CD4-positive, CD25-positive, alpha-beta regulatory T cell (primary cell): Measurements from ENCODE around the gene BIRC2. TPM values are rescaled to one million over a fixed set of nuclear protein-coding genes. Genes with fewer than 3 reads are reported as not detected.
A peak's percentile ranks its signal among the peaks of the same experiment; 100 is the strongest.
"Not testable (repeated sequence)": the region's sequence is repeated elsewhere in the genome, so short reads cannot be mapped to it uniquely, and the experiment has no call there.

Source experiments
- ATAC-seq, 2 donors: fragments of 150-1000 bp; cut with Tn5 transposase; one replicate each; pipeline ENCODE4 v1.10.0; 2021; ENCODE audit warnings: low read depth in 2 of 2, moderate number of reproducible peaks in 2 of 2, moderate library complexity in 1 of 2
- DNase-seq, 3 donors: peaks; one replicate each; pipeline versions ENCODE4 v3.0.0 to v3.0.0-alpha.2; 2012 to 2022; ENCODE audit warnings: mixed read lengths in 1 of 3
- H3K27ac ChIP-seq: one replicate; pipeline ENCODE4 v1.7.0; 2013; ENCODE audit warnings: mild to moderate bottlenecking, low read length; ENCODE audit not compliant: insufficient read depth, poor library complexity, severe bottlenecking
- H3K27me3 ChIP-seq: one replicate; pipeline ENCODE4 v1.7.0; 2013; ENCODE audit warnings: low read length; ENCODE audit not compliant: control insufficient read depth, insufficient read depth
- H3K36me3 ChIP-seq: one replicate; pipeline ENCODE4 v1.7.0; 2013; ENCODE audit warnings: mild to moderate bottlenecking, low read length, moderate library complexity; ENCODE audit not compliant: control insufficient read depth, insufficient read depth
- H3K4me1 ChIP-seq: 2 replicates; pipeline ENCODE4 v1.7.0; 2013; ENCODE audit warnings: mild to moderate bottlenecking, low read length; ENCODE audit not compliant: insufficient read depth, control insufficient read depth, poor library complexity, severe bottlenecking
- H3K4me3 ChIP-seq: one replicate; pipeline ENCODE4 v1.7.0; 2013; ENCODE audit warnings: low read depth, mild to moderate bottlenecking, low read length, moderate library complexity
- H3K9me3 ChIP-seq, 2 experiments: 1 replicate in 1 of 2; 2 replicates in 1 of 2; pipeline ENCODE4 v1.7.0; 2013; ENCODE audit warnings: low read length in 2 of 2, mild to moderate bottlenecking in 1 of 2, moderate library complexity in 1 of 2; ENCODE audit not compliant: control insufficient read depth in 2 of 2
- H3K27ac Mint-ChIP-seq, 3 donors: one replicate each; pipeline ENCODE4 v1.8.0; 2020 to 2022; ENCODE audit warnings: mild to moderate bottlenecking in 3 of 3, mixed read lengths in 3 of 3, moderate library complexity in 2 of 3
- H3K27me3 Mint-ChIP-seq: one replicate; pipeline ENCODE4 v1.8.0; 2022; ENCODE audit warnings: mild to moderate bottlenecking, mixed read lengths
- H3K36me3 Mint-ChIP-seq: one replicate; pipeline ENCODE4 v1.8.0; 2020; ENCODE audit warnings: mixed read lengths
- H3K4me1 Mint-ChIP-seq, 4 donors: one replicate each; pipeline ENCODE4 v1.8.0; 2020 to 2022; ENCODE audit warnings: mixed read lengths in 4 of 4, mild to moderate bottlenecking in 1 of 4
- H3K4me3 Mint-ChIP-seq, 4 donors: one replicate each; pipeline ENCODE4 v1.8.0; 2020 to 2022; ENCODE audit warnings: mild to moderate bottlenecking in 4 of 4, mixed read lengths in 4 of 4, moderate library complexity in 3 of 4
- H3K9me3 Mint-ChIP-seq, 7 donors: one replicate each; pipeline ENCODE4 v1.8.0; 2020 to 2022; ENCODE audit warnings: mixed read lengths in 7 of 7, mild to moderate bottlenecking in 3 of 7, moderate library complexity in 2 of 7
- polyA plus RNA-seq, 4 donors: library from polyadenylated mRNA; unstranded; fragments of 300-500 nt; fragmentation: Illumina TruSeq; gene quantifications; one replicate each; pipeline ENCODE4 v1.2.3, GENCODE V29; 2021
- total RNA-seq: library from RNA; stranded (reverse); gene quantifications from one replicate; pipeline ENCODE4 v1.2.3, GENCODE V29; 2022

The BIRC2 gene
- total and polyA plus RNA-seq, 5 donors from 2014 or later, result 33.0 to 105 (median 47.1) TPM

DNA sequence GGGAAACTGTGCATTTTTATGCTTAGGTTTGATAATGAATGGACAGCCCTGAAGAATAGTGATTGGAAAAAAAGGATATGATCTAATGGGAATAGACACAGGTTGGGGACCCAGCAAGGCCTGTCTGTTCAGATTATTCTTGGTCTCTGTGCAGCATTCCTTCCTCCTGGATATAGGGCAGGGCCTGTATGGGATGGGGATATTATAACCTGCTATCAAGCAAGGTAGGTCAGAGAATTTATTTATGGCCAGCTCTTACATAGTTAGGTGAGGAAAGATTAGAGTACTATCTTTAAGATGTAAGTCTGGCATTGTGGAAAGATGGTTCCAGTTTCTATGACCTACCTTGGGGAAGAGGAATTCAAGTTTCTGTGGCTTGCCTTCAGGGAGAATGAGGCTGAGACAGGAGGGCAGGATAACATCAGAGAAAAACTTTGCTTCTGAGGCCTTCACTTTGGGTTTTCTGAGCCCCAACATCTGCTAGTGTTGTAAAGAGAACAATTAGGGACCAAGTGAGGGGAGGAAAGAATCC lies 8.5 kb upstream of the BIRC2 start:
- H3K36me3 Mint-ChIP-seq, result peaks cover 22% of the 10 kb centered on the region
- Histone ChIP-seq H3K27ac (peak overlapping the region; percentile 53), H3K36me3 (peaks cover 52% of the 10 kb centered on the region), H3K4me1 (peaks cover 12% of the 10 kb centered on the region), H3K27me3 (no peaks in the 10 kb centered on the region), H3K9me3 (no peaks in the 10 kb centered on the region), H3K4me3 (no peak overlapping the region)
- no peak for ATAC-seq
- DNase-seq, result no peak
- H3K4me3 Mint-ChIP-seq, result no peak overlapping the region
- H3K9me3 Mint-ChIP-seq, result no peaks in the 10 kb centered on the region
- peak overlapping the region; percentile 47 to 78 (median 63) for H3K27ac Mint-ChIP-seq
- no peaks in the 10 kb centered on the region for H3K27me3 Mint-ChIP-seq
- H3K4me1 Mint-ChIP-seq, result peaks cover 11 to 40% (median 34%) of the 10 kb centered on the region in 4 donors

DNA sequence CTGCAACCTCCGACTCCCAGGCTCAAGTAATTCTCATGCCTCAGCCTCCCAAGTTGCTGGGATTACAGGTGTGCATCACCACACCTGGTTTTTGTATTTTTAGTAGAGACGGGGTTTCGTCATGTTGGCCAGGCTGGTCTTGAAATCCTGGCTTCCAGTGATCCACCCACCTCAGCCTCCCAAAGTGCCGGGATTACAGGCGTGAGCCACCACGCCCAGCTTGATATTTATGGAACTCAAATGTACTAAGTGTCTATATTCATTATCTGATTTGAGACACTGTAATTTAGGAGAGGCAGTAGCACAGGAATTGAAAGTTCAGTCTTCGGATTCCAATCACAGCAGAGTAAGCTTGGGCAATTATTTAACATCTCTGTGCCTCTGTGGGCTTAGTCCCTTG lies 5.7 kb upstream of the BIRC2 start:
- Histone ChIP-seq H3K4me1 (peaks cover 16% of the 10 kb centered on the region), H3K27ac (peak overlapping the region; percentile 56), H3K36me3 (peaks cover 28% of the 10 kb centered on the region)
- H3K4me3 Mint-ChIP-seq, H3K27me3 Mint-ChIP-seq, DNase-seq, H3K9me3 Mint-ChIP-seq, H3K27me3 ChIP-seq, H3K9me3 ChIP-seq, H3K4me3 ChIP-seq: not testable (repeated sequence)
- H3K27ac Mint-ChIP-seq, result peak overlapping the region in 1 of 3 donors; percentile 84
- H3K4me1 Mint-ChIP-seq, result peaks cover 13 to 43% (median 38%) of the 10 kb centered on the region in 4 donors
- peak; percentile 29 for ATAC-seq
- H3K36me3 Mint-ChIP-seq, result peaks cover 19% of the 10 kb centered on the region

DNA sequence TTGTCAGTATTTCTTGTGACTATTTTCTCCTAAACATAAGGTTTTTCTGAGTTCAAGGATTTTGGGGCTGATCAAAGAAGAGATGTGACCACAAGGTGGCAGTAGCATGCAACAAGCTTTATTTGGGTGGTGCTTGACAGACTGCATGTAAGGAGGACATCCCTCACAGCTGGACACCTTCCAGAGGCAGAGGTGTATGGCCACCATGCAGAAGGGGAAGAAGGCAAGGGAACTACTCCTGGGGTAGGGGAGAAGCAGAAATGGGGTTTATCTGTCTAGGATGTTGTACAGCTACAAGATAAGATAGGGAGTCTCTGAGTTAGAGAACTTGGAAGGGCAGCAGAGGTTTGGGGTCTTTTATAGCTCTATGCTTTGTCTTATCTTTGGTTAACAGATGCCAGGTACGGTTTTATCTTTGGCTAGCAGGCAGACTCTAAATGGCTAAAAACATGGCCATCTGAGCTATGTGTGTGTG lies 5.1 kb upstream of the BIRC2 start:
- Mint-ChIP-seq H3K27me3 (no peaks in the 10 kb centered on the region), H3K36me3 (peaks cover 15% of the 10 kb centered on the region), H3K9me3 (no peaks in the 10 kb centered on the region), H3K4me3 (peak overlapping the region in 2 of 4 donors; percentile 27 to 55), H3K4me1 (peaks cover 15 to 45% (median 38%) of the 10 kb centered on the region in 4 donors), H3K27ac (peak overlapping the region; percentile 39 to 97 (median 59))
- Histone ChIP-seq H3K9me3 (no peaks in the 10 kb centered on the region), H3K27me3 (no peaks in the 10 kb centered on the region), H3K4me1 (peaks cover 16% of the 10 kb centered on the region), H3K36me3 (peaks cover 23% of the 10 kb centered on the region), H3K4me3 (no peak overlapping the region), H3K27ac (peak overlapping the region; percentile 56)
- ATAC-seq (peak; percentile 59 to 68), DNase-seq (peak; percentile 60 to 88 (median 76))

DNA sequence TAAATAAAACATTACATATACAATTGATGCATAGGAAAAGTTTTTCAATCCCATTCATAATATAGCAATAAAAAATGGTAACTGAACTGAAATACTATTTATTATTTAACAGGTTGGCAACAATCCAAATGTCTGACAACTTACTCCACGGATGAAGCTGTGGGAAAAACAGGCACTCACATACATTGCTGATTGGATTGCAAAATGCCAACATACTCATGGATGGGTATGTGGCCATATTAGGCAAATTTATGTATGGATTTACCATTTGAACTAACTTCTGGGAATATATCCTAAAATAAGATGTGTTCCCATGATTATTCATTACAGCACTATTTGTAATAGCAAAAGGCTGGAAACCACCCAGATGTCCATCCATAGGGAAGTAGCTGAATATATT lies 3.2 kb upstream of the BIRC2 start:
- DNase-seq (no peak), ATAC-seq (no peak)
- Mint-ChIP-seq H3K4me3 (peak overlapping the region in 1 of 4 donors; percentile 53), H3K27me3 (no peaks in the 10 kb centered on the region), H3K9me3 (no peaks in the 10 kb centered on the region), H3K4me1 (peaks cover 22 to 51% (median 36%) of the 10 kb centered on the region in 4 donors), H3K36me3 (no peaks in the 10 kb centered on the region), H3K27ac (no peak overlapping the region)
- H3K27me3 ChIP-seq, result no peaks in the 10 kb centered on the region
- no peaks in the 10 kb centered on the region for H3K9me3 ChIP-seq
- H3K4me3 ChIP-seq, result no peak overlapping the region
- peaks cover 24% of the 10 kb centered on the region for H3K4me1 ChIP-seq
- peaks cover 3% of the 10 kb centered on the region for H3K36me3 ChIP-seq
- no peak overlapping the region for H3K27ac ChIP-seq

DNA sequence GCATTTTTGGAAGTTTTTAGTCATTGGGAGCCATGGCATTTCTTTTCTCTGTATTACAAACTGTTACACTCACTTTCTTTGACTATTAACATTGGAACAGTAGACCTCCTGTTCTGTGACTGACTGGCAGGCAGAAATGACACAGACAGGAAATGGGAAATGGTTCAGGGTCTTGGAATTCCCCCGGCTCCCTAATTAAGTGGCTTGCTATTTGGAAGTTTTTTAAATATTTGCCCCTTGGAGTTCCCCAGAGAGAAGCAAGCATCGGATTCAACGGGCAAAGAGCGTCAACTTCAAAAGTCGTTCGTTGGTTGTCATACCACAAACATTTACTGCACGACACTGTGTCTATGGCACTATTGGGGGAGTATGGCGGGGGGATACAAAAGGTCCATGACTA lies 1.1 kb upstream of the BIRC2 start:
- peak overlapping the region; percentile 95 for H3K4me3 ChIP-seq
- H3K27me3 ChIP-seq, result no peaks in the 10 kb centered on the region
- H3K4me1 Mint-ChIP-seq, result peaks cover 26 to 52% (median 40%) of the 10 kb centered on the region in 4 donors

DNA sequence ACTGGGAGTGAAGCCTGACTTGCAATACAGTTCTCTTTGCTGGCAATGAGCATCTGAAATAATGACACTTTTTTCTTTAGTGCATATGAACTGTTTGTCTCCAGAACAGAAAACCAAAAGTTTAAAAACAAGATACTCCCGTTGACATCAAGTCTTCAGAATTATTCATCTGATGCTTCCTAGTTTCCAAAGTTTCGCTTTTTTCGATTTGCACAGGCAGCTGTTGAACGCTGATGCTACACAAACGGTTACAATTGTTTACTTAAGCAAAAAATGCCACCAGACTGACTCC lies 612 bp upstream of the BIRC2 start:
- H3K36me3 Mint-ChIP-seq, result peaks cover 8% of the 10 kb centered on the region
- H3K4me1 Mint-ChIP-seq, result peaks cover 26 to 48% (median 39%) of the 10 kb centered on the region in 4 donors
- H3K4me3 Mint-ChIP-seq, result peak overlapping the region; percentile 98 to 99 (median 98)

More for the DNA sequence above, 1.1 kb upstream of the BIRC2 start:
- peak overlapping the region; percentile 98 to 99 (median 98) for H3K4me3 Mint-ChIP-seq
- Histone ChIP-seq H3K4me1 (peaks cover 35% of the 10 kb centered on the region), H3K9me3 (no peaks in the 10 kb centered on the region), H3K36me3 (peaks cover 11% of the 10 kb centered on the region), H3K27ac (peak overlapping the region; percentile 98)
- ATAC-seq, result no peak
- peak overlapping the region; percentile 98 to 100 (median 100) for H3K27ac Mint-ChIP-seq
- H3K9me3 Mint-ChIP-seq, result no peaks in the 10 kb centered on the region
- no peaks in the 10 kb centered on the region for H3K27me3 Mint-ChIP-seq
- H3K36me3 Mint-ChIP-seq, result peaks cover 4% of the 10 kb centered on the region
- peak in 1 of 3 donors; percentile 15 for DNase-seq

DNA sequence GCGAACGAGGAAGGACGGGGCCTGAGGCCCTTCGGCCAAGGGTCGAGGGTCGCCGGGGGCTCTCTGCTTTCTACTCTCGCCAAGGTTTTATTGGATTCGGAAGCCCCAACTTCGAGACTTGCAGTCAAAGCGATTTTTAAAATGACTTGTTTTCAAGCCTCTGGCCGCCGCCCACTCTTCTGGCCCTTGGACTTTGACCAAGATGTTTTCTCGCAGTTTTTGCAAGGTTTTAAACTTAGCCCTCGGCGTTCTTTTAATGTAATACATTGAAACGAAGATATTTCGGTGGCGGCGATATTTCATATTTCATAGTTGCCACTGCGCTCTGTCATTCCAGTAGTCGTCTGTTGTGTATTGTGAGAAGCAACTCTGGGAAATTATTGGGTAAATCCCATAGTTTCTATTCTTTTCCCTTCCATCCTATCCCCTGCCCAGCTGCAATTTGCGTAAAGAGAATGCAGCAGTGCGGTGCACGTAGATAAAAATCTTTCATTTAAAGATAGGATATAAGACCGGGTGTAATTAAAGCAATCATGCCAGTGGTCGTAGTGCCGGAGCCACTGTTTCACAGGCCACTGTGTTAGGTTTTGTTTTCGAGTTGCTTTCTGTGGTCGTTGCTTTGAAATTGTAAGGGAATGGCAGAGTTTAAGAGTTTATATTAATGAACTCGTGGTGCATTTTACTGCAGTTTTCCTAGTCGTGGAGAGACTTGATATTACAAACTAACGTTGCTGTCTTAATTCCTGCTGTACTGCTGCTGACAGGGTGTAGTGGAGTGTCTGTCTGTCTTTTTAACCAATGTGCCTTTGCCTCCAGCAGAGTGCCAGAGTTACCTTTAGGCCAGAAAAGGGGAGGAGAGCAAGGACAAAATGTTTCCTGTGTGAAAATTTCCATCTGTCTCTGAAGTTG lies 702 bp downstream of the BIRC2 start:
- DNase-seq (peak; percentile 7 to 44 (median 28)), ATAC-seq (no peak)
- Histone ChIP-seq H3K4me1 (peaks cover 28% of the 10 kb centered on the region), H3K9me3 (no peaks in the 10 kb centered on the region), H3K27me3 (no peaks in the 10 kb centered on the region), H3K27ac (peak overlapping the region; percentile 98), H3K4me3 (peak overlapping the region; percentile 99), H3K36me3 (peaks cover 17% of the 10 kb centered on the region)
- peak overlapping the region; percentile 98 to 99 (median 98) for H3K4me3 Mint-ChIP-seq
- no peaks in the 10 kb centered on the region for H3K27me3 Mint-ChIP-seq
- peaks cover 14% of the 10 kb centered on the region for H3K36me3 Mint-ChIP-seq
- peaks cover 20 to 47% (median 36%) of the 10 kb centered on the region in 4 donors for H3K4me1 Mint-ChIP-seq
- no peaks in the 10 kb centered on the region for H3K9me3 Mint-ChIP-seq
- peak overlapping the region; percentile 97 to 100 (median 98) for H3K27ac Mint-ChIP-seq

More for the DNA sequence above, 612 bp upstream of the BIRC2 start:
- H3K9me3 ChIP-seq, result no peaks in the 10 kb centered on the region
- peaks cover 14% of the 10 kb centered on the region for H3K36me3 ChIP-seq
- H3K4me3 ChIP-seq, result peak overlapping the region; percentile 95
- H3K4me1 ChIP-seq, result peaks cover 34% of the 10 kb centered on the region
- no peak for ATAC-seq
- DNase-seq, result no peak
- H3K27me3 ChIP-seq, result no peaks in the 10 kb centered on the region
- Mint-ChIP-seq H3K27ac (peak overlapping the region; percentile 98 to 100 (median 100)), H3K9me3 (no peaks in the 10 kb centered on the region), H3K27me3 (no peaks in the 10 kb centered on the region)
- peak overlapping the region; percentile 98 for H3K27ac ChIP-seq
